GM21360 (cell line): ENCODE data around the gene PTPRH.
"Not testable (repeated sequence)": the region's sequence is repeated elsewhere in the genome, so short reads cannot be mapped to it uniquely, and the experiment has no call there.

Experiments used
- ATAC-seq: cut with Tn5 transposase; IDR thresholded peaks from one replicate; pipeline ENCODE4 v1.9.1; 2021; ENCODE audit warnings: mild to moderate bottlenecking, moderate library complexity; ENCODE audit not compliant: unreplicated experiment

Gene PTPRH

GRCh38 chr19:55186080-55186479 is 23.2 kb downstream of the PTPRH start:
- ATAC-seq = no peak

DNA sequence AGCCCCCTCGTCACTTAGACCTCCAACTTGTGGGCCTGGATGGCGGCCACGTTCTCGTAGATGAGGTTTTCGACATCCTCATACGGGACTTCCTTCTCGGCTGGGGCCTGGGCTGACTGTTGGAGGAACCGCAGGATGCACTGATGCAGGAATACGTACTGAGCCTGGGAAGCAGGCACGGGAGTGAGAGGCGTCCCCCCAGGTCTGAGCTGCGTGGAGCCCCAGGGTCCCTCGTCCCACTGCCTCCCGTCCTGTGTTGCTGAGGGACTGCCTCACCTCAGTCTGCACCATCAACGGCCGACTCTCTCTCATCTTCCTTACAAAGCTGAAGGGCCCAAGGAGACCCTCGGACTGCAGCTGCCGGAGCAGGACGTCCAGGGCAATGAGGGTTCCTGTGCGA is 27.6 kb downstream of the PTPRH start:
- ATAC-seq = no peak

GRCh38 chr19:55179606-55180484 is 29.5 kb downstream of the PTPRH start, which contains the start of gene SYT5:
SYT5 (minus strand) TSS chr19:55180289; CDS start chr19:55179041, 1,248 bp downstream.
- ATAC-seq = no peak

DNA sequence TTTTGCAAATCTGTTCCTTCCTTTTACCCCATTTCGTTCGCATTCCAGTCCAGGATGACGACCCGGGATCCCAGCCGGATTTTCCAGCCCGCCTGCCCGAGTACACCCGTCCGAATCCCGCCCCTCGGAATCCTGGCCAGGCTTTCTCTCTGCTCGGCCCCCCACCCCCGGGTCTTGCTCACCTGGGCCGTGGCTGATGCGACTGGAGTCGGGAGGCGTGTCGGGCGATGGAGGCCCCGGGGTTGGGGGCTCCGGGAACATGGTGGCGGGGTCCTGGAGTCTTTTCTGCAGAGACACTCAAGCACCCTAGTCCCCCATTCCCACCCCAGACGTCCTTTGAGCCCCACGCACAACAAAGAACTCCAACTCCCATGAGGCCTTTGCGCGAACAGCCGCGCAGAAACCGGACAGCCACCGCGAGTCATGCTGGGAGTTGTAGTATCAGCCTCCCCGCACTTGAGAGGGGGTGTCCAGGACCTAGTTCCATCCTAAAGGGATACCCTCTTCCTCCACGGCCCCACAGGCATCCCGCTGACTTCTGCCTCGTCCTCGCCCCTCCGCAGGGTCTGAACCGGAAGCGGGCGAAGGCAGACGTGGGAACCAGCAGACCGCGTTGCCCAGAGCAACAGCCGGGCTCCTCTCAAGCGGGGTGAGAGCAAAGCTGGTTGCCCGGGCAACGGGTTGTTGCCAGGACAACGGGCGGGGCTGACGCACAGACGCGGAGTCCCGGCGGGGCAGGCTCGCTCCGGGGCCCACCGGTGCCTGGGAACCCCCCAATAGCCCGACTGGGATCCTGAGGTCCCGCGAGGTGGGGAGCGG is 30.3 kb downstream of the PTPRH start:
- ATAC-seq = peak; percentile 70

DNA sequence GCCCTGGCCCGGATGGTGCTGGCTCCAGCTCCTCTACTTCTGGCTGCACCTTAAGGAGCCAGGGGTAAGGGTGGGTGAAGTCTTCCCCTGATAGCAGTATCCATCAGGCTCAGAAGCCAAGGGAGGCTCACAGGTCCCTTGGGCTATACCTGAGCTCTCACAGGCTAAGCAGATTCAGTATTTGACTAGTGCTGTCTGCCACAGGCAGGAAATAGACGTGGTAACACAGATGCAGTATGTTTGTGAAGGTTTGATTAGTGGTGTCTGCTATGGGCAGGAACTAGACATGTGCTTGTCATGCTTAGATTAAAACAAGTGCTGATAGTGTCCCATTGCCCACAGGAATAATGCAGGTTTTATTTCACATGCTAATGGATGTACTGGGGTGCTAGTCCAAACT is 33.2 kb downstream of the PTPRH start:
- ATAC-seq = no peak

DNA sequence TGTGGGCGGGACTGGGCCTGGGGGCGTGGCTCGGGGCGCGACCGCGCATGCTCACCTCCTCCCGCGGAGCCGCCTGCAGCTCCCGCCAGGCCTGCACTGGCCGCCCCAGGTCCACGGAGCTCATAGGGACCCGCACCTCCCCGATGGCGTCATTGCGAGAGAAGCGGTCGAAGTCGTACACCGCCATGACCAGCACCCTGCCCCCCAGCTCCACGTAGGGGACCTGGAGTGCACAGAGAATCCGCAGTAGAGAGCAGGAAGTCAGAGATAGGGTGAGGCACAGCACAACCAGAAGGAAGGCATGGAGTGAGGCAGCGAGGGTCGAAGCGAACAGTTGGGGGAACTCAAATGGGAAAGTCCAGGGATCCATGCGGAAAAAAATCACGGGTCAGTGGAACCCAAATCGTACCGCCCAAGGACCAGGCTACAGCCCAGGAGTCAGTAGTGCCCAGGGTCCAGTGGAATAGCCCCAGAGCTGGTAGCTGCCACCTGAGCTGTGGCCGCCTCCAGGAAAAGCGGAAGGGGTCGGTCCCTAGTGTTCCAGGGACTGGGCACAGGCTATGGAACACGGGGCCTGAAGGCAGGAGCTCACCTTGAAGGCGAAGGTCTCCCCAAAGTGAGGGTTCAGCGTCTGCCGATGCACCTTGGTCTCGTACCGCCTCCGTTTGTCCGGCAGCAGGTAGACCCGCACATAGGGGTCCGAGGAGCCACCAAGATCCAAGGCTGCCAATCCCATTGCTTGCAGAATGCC is 34.0 kb downstream of the PTPRH start:
- ATAC-seq = no peak

DNA sequence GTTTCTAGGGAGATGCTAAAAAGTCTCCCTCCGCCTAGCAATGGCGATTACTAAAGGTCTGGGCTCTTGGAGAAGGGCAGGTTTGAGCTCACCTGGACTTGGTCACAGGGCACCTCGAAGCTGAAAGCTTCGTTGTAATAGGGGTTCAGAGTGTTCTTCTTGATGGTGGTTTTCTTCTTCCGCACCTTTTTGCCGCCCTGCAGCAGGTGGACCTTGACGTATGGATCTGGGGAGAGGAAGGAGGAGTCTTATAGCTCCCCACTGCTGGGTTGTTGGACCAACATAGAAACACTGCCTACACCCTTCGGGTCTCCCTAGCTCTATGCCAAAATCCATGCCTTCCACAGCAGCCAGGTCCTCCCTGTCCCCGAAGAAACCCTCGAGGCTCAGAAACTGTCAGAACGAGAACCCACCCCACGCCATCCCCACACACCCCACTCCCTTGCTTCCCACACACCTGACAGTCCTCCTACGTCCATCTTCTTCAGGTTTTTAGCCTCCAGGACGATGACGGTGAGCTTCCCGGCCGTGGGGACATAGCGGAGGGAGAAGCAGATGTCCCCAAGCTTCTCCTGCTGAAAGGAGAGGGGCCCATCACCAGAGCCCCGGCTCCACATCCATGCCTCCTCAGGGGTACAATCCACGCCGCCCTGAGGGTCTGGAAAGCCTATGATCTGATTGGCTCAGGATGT is 34.7 kb downstream of the PTPRH start:
- ATAC-seq = no peak

DNA sequence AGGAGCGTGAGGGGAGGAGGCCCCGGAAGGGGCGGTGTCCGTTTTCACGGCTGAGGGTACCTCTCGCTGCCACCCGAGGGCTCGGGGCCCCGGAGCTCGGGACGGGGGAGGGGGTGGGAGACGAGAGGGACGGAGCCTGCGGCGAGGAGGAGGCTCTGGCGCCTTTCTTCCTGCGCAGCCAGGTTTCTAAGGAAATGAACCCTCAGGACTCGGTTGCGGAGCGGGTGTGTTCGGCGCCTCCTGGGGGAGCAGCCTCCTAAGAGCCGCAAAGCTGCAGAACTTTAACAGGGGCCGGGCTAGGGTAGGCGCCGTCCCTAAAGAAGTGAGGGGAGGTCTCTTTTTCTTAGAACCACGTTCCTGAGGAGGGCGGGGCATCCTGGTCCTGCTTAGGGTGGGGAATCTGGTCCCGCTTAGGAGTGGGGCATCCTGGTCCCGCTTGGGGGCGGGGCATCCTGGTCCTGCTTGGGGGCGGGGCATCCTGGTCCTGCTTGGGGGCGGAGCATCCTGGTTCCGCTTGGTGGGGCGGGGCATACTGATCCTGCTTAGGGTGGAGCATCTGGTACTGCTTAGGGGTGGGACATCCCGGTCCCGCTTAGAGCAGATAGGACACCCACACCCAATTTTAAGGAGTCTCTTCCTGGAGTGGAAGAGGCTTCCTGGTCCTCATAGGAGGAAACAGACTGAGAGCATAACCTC is 35.4 kb downstream of the PTPRH start:
- no peak for ATAC-seq

DNA sequence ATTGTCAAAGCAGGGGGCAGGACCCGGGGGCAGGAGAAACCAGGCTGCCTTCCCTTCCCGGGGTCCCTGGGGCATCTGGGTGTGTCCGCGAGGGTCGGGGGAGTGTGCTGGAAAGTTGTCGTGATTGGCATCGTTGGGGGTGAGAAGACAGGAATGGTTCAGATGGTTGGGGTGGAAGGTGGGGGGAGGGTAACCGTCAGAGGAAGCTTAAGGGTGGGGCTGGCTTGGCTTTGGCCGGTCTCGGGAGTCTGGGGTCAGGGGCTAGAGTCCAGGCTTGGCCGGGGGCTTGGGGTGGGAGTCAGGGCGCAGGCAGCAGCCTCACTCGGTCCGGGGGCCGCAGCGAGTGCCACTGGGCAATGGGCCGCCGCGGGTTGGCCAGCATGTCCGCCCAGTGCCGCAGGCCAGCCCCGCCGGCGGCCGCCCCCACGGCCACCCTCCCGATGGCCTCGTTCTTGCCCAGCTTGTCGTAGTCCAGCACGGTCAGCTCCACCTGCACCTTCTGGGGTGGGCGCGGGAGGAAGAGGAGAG is 36.1 kb downstream of the PTPRH start:
- ATAC-seq = no peak

DNA sequence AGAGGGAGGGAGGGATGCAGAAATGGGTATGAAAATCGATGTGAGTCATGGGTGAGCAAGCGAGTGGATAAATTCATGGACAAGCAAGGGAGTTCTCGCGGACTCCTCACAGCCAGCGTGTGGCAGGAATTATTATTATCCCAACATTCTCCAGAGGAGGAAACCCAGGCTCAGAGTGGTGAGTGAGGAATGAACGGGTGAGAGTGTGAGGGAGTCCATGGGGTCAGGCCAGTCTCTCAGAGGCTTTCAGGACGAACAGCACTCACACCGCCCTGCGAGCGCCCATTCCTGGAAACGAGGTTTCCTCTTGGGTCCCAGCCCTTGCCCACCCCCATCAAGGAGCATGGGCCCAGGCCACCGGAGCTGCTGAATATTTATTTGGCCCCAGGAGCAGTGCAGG is 36.6 kb downstream of the PTPRH start:
- no peak for ATAC-seq

- ATAC-seq = not testable (repeated sequence)
Measured at GRCh38 chr19:55172318-55172717, 37.0 kb downstream of the PTPRH start.

GRCh38 chr19:55171440-55171839 is 37.9 kb downstream of the PTPRH start:
- no peak for ATAC-seq

- ATAC-seq = no peak
Measured at GRCh38 chr19:55169136-55169535, 40.2 kb downstream of the PTPRH start.

- ATAC-seq = peak; percentile 89
Measured at GRCh38 chr19:55166530-55167268, 42.6 kb downstream of the PTPRH start, which contains the start of gene DNAAF3. DNAAF3 (minus strand) TSS chr19:55166613; CDS start chr19:55166413, 200 bp downstream.

DNA sequence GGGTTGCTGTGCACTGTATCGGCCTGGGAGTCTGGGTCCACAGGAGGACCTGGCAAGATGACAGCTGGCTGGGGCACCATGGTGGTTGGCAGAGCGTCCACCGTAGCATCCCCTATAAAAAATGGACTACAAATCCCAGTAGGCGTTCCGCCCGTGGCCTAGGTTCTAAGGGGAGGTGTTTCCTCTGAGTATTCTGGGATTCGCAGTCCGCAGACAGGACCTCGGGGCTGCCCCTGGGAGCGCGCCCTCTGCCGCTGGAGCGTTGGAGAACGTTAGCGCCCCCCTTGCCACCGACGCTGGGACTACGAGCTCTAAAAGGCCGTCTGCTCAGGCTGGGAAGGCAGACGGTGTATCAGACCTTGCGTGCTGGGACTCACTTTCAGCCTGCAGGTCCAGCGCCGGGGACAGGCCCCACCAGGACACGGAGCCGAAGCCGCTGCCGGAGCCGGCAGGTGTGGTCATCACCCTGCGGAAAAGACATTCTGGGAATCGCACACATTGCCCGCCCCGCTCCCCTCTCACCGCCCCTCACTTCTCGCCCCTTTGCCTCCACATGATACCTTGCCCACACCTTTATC is 43.3 kb downstream of the PTPRH start:
- ATAC-seq = peak; percentile 15

DNA sequence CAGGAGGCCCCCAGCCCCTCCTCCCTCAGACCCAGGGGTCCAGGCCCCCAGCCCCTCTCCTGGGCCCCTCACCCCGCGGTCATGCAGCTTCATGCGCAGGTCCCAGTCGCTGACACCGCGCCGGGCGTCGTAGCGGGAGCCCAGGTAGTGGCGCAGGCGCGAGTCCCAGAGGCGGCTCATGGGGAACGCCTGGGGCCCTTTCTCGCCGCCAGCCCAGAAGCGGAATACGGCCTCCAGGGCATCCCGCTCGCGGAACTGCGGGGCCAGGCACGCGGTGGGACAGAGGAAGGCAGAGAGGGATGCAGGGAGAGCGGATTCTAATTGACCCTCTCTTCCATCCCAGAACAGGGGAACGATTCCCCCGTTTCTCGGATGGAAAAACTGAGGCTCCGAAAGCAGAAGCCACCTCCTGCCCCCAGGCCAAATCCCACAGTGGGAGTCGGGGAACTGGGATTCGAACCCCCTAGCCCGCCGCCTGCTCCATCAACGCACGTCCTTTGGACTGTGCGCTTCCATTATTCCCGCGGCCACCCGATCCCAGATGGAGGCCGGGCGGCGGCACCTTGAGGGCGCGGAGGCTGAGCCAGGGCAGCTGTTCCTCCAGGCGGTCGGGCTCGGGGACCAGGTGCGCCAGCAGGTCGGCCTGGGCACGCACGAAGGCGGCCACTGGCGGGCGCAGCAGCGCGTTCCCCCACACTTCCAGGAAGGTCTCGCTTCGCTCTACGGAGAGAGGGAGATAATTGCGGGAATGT is 47.6 kb downstream of the PTPRH start:
- no peak for ATAC-seq

- no peak for ATAC-seq
Measured at GRCh38 chr19:55160986-55161365, 48.3 kb downstream of the PTPRH start.
